GM18873 (cell line): ENCODE data around the gene GALK1.
"Not testable (repeated sequence)": the region's sequence is repeated elsewhere in the genome, so short reads cannot be mapped to it uniquely, and the experiment has no call there.

Source experiments
- ATAC-seq: cut with Tn5 transposase; IDR thresholded peaks from one replicate; pipeline ENCODE4 v1.9.1; 2021; ENCODE audit warnings: mild to moderate bottlenecking, moderate library complexity, moderate number of reproducible peaks; ENCODE audit not compliant: unreplicated experiment, low FRiP score

GALK1 gene

GRCh38 chr17:75771334-75772281 is 6.6 kb upstream of the GALK1 start:
- ATAC-seq, result no peak

GRCh38 chr17:75769536-75769935 is 4.5 kb upstream of the GALK1 start:
- no peak for ATAC-seq

- ATAC-seq, result no peak
Observed at GRCh38 chr17:75767881-75768280, 2.9 kb upstream of the GALK1 start.

- ATAC-seq, result no peak
Observed at GRCh38 chr17:75765981-75766380, 989 bp upstream of the GALK1 start.

- ATAC-seq, result no peak
Observed at GRCh38 chr17:75764417-75764710, 628 bp downstream of the GALK1 start.

- ATAC-seq, result no peak
Observed at GRCh38 chr17:75763613-75764416, 1.2 kb downstream of the GALK1 start.

- ATAC-seq, result no peak
Observed at GRCh38 chr17:75763269-75763607, 1.8 kb downstream of the GALK1 start.

- ATAC-seq, result no peak
Observed at GRCh38 chr17:75762513-75763268, 2.3 kb downstream of the GALK1 start.

GRCh38 chr17:75759978-75760640 is 4.9 kb downstream of the GALK1 start:
- not testable (repeated sequence) for ATAC-seq

GRCh38 chr17:75759457-75759856 is 5.5 kb downstream of the GALK1 start:
- ATAC-seq, result no peak

- ATAC-seq, result no peak
Observed at GRCh38 chr17:75758131-75758905, 6.7 kb downstream of the GALK1 start.

GRCh38 chr17:75757086-75757681 is 7.8 kb downstream of the GALK1 start:
- ATAC-seq, result no peak

GRCh38 chr17:75756451-75757085 is 8.4 kb downstream of the GALK1 start:
- ATAC-seq, result no peak

- no peak for ATAC-seq
Observed at GRCh38 chr17:75755990-75756389, 9.0 kb downstream of the GALK1 start.

GRCh38 chr17:75755205-75755901 is 9.6 kb downstream of the GALK1 start:
- ATAC-seq, result no peak

- no peak for ATAC-seq
Observed at GRCh38 chr17:75754378-75755204, 10.4 kb downstream of the GALK1 start.
